Testis (tissue), 3 donors: ENCODE results near the gene TSSK3. TPM values are rescaled to one million over a fixed set of nuclear protein-coding genes. Genes with fewer than 3 reads are reported as not detected.

Experiments
- DNase-seq: peaks from one replicate; pipeline ENCODE4 v3.0.0-alpha.2; 2019
- H3K27ac ChIP-seq, 2 donors: fragments of 200-600 bp; sonication (generic); one replicate each; pipeline ENCODE4 v1.5.1; 2019
- H3K27me3 ChIP-seq: fragments of 200-600 bp; sonication (generic); one replicate; pipeline ENCODE4 v1.5.1; 2019
- H3K36me3 ChIP-seq: fragments of 200-600 bp; sonication (generic); one replicate; pipeline ENCODE4 v1.5.1; 2017; ENCODE audit warnings: low read depth; ENCODE audit errors: missing control alignments
- H3K4me1 ChIP-seq: fragments of 200-600 bp; sonication (generic); one replicate; pipeline ENCODE4 v1.5.1; 2019
- H3K4me3 ChIP-seq, 2 donors: fragments of 200-600 bp; sonication (generic); one replicate each; pipeline ENCODE4 v1.5.1; 2017 to 2019
- H3K9me3 ChIP-seq: fragments of 200-600 bp; sonication (generic); one replicate; pipeline ENCODE4 v1.5.1; 2017
- CTCF ChIP-seq, 3 experiments: fragments of 450-650 bp in 2 of 3; fragments of 200-600 bp in 1 of 3; sonication (generic) in 1 of 3; IDR thresholded peaks; one replicate each; pipeline ENCODE4 v1.5.1; 2016 to 2019; ENCODE audit warnings: antibody characterized with exemption in 3 of 3, mild to moderate bottlenecking in 2 of 3, moderate library complexity in 1 of 3
- POLR2A ChIP-seq: fragments of 450-650 bp; IDR thresholded peaks from one replicate; pipeline ENCODE4 v1.6.1; 2017; ENCODE audit warnings: antibody characterized with exemption, mild to moderate bottlenecking, moderate library complexity
- WGBS, 2 donors: methylation state at CpG; one replicate each; pipeline ENCODE4 v1.1.5; 2018; 5-methylcytosine and 5-hydroxymethylcytosine counted together
- intact Hi-C: fragments of 100-400 bp; cut with DNase I; formaldehyde crosslinking; loops from one replicate; pipeline ENCODE4 v1.15.1; 2023; ENCODE audit warnings: low total_unique reads
- polyA plus RNA-seq: library from polyadenylated mRNA; stranded (reverse); fragments of 350-450 nt; fragmentation: Illumina TruSeq; extraction: RNeasy Lipid Tissue Mini Kit (QIAGEN cat#74804); gene quantifications from one replicate; pipeline ENCODE4 v1.2.3, GENCODE V29; 2014; ENCODE audit warnings: low read depth, low replicate concordance; ENCODE audit not compliant: insufficient read depth
- total RNA-seq, 2 donors: library from RNA; depleted of rRNA; stranded (reverse); fragments of >200 nt; gene quantifications; one replicate each; pipeline ENCODE4 v1.2.3, GENCODE V29; 2016

Gene TSSK3
- total and polyA plus RNA-seq, 3 donors from 2014 or later = 25.7 to 72.9 (median 55.6) TPM

DNA sequence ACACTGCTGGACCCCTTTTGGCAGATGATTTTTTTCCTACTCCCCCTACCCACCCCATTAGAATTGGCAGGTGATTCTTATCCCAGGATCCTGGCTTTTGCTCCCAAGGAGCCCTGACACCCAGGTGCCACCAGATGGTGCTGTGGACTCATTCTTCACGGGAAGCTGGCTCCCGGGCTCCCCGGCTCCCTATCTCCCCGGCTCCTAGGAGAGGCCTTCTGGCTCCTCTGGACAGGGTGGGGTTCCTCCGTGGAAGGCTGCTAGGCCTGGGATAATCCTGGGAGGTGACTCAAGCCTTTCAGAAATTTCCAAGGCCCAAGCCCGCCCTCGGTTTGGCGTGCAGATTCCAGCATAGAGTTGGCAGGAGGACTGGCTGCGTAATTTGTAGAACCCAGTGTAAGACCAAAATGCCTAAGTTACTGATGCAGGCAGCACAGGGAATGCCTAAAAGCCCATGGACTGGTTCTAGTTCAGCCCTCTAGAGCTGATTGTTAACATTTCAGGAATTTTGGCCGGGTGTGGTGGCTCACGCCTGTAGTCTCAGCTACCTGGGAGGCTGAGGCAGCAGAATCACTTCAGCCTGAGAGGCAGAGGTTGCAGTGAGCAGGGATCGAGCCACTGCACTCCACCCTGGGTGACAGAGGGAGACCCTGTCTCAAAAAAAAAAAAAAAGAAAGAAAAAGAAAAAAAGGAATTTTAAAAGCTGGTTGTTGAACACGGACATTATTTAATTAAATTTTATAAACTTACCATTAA lies 38.7 kb downstream of the TSSK3 start:
- H3K27me3 ChIP-seq = no peaks in the 10 kb centered on the region
- 53 to 59% methylated on average over 12 to 13 of the region's 13 CpGs for WGBS, 2 donors
- H3K4me1 ChIP-seq = no peaks in the 10 kb centered on the region
- no peaks in the 10 kb centered on the region for H3K36me3 ChIP-seq
- TF ChIP-seq CTCF (IDR thresholded peaks at IDR 0.05) (peak; percentile 66 to 88 (median 74)), POLR2A (no peak)
- no peak overlapping the region for H3K4me3 ChIP-seq
- H3K9me3 ChIP-seq = no peaks in the 10 kb centered on the region
- peak; percentile 91 for DNase-seq
- peak overlapping the region in 1 of 2 donors; percentile 57 for H3K27ac ChIP-seq
- intact Hi-C loops = no loop called here

GRCh38 chr1:32404946-32405345 lies 42.6 kb downstream of the TSSK3 start:
- no peak overlapping the region for H3K27ac ChIP-seq
- intact Hi-C loops = no loop called here
- H3K36me3 ChIP-seq = no peaks in the 10 kb centered on the region
- no peaks in the 10 kb centered on the region for H3K9me3 ChIP-seq
- no peaks in the 10 kb centered on the region for H3K27me3 ChIP-seq
- H3K4me1 ChIP-seq = no peaks in the 10 kb centered on the region
- no peak overlapping the region for H3K4me3 ChIP-seq
- 45 to 47% methylated on average over 2 of the region's 2 CpGs for WGBS, 2 donors
- no peak for TF ChIP-seq CTCF (IDR thresholded peaks at IDR 0.05)
- TF ChIP-seq POLR2A = no peak
- no peak for DNase-seq

- intact Hi-C loops = no loop called here
- Histone ChIP-seq H3K4me1 (no peaks in the 10 kb centered on the region), H3K27me3 (no peaks in the 10 kb centered on the region), H3K9me3 (no peaks in the 10 kb centered on the region), H3K4me3 (no peak overlapping the region), H3K36me3 (no peaks in the 10 kb centered on the region), H3K27ac (no peak overlapping the region)
- 87 to 88% methylated on average over 4 of the region's 4 CpGs for WGBS, 2 donors
- TF ChIP-seq POLR2A (no peak), CTCF (IDR thresholded peaks at IDR 0.05) (no peak)
- no peak for DNase-seq
These were observed 43.5 kb downstream of the TSSK3 start for GRCh38 chr1:32405672-32406467.

- Histone ChIP-seq H3K27me3 (no peaks in the 10 kb centered on the region), H3K9me3 (no peaks in the 10 kb centered on the region), H3K27ac (no peak overlapping the region), H3K36me3 (no peaks in the 10 kb centered on the region), H3K4me1 (no peaks in the 10 kb centered on the region), H3K4me3 (no peak overlapping the region)
- DNase-seq = no peak
- WGBS, 2 donors = 84 to 95% methylated on average over 4 of the region's 4 CpGs
- intact Hi-C loops = no loop called here
- TF ChIP-seq POLR2A = no peak
- no peak for TF ChIP-seq CTCF (IDR thresholded peaks at IDR 0.05)
These were observed 44.3 kb downstream of the TSSK3 start for GRCh38 chr1:32406629-32407111.
